Prostate gland (tissue), 1 donor: ENCODE results near the gene DLG2.

Experiments
- POLR2A ChIP-seq: fragments of 450-650 bp; IDR thresholded peaks from one replicate; pipeline ENCODE4 v1.6.1; 2016; ENCODE audit warnings: antibody characterized with exemption, mild to moderate bottlenecking
- POLR2AphosphoS5 ChIP-seq: sonication (generic); formaldehyde crosslinking; IDR thresholded peaks from one replicate; pipeline ENCODE4 v1.6.1; 2017; ENCODE audit warnings: antibody characterized with exemption

GRCh38 chr11:85666687-85667086 lies 39.5 kb upstream of the DLG2 start:
- no peak for TF ChIP-seq POLR2A
- no peak for TF ChIP-seq POLR2AphosphoS5
